H1 (cell line): Measurements from ENCODE around the gene NIFK. TPM values are rescaled to one million over a fixed set of nuclear protein-coding genes. Genes with fewer than 3 reads are reported as not detected.

Experiments used
- BACH1 ChIP-seq: IDR thresholded peaks from 2 replicates; pipeline ENCODE4 v1.6.1; 2012; ENCODE audit warnings: low read length, improper control_type of control experiment
- CBX5 ChIP-seq: fragments of 300-800, 300-1000 bp; sonication (generic); IDR thresholded peaks from 2 replicates; pipeline ENCODE4 v1.7.1; 2016; ENCODE audit warnings: antibody characterized with exemption, low read length, low read depth
- GABPA ChIP-seq: IDR thresholded peaks from 2 replicates; pipeline ENCODE4 v1.6.1; 2011; ENCODE audit warnings: mild to moderate bottlenecking, low read length, moderate library complexity, borderline replicate concordance; ENCODE audit not compliant: insufficient read depth
- POLR2A ChIP-seq, 2 experiments: IDR thresholded peaks; 1 replicate in 1 of 2; 2 replicates in 1 of 2; pipeline ENCODE4 v1.6.1; 2011; ENCODE audit warnings: low read depth in 2 of 2, low read length in 2 of 2, mild to moderate bottlenecking in 2 of 2; ENCODE audit errors: control extremely low read depth in 1 of 2
- SIRT6 ChIP-seq: IDR thresholded peaks from one replicate; pipeline ENCODE4 v1.7.1; 2012; ENCODE audit warnings: low read length, inconsistent platforms
- TBP ChIP-seq: IDR thresholded peaks from 2 replicates; pipeline ENCODE4 v1.6.1; 2011; ENCODE audit warnings: low read depth, low read length, improper control_type of control experiment
- TCF12 ChIP-seq: IDR thresholded peaks from 2 replicates; pipeline ENCODE4 v1.6.1; 2011; ENCODE audit warnings: low read depth, mild to moderate bottlenecking, low read length
- polyA plus RNA-seq, 7 experiments: library from polyadenylated mRNA; depleted of rRNA in 3 of 7; stranded (reverse) in 5 of 7; unstranded in 2 of 7; fragments of >200 nt in 5 of 7; fragments of 200-250 nt in 2 of 7; gene quantifications; 1 replicate in 5 of 7; 2 replicates in 1 of 7; 4 replicates in 1 of 7; pipeline versions ENCODE4 v1.2.1 to v1.2.3, GENCODE V29; 2011 to 2013; ENCODE audit warnings: missing spikeins in 2 of 7, mixed read lengths in 2 of 7
- total RNA-seq: library from RNA; stranded (reverse); fragmentation: NEBNext Ultra II Directional; extraction: Animal tissue kit (Norgen Biotek cat#: 25700); gene quantifications from 2 replicates; pipeline ENCODE4 v1.2.1, GENCODE V29; 2021
- TF ChIP-seq, protein P1 (sequence below): IDR thresholded peaks from 2 replicates; pipeline ENCODE4 v1.6.1; 2012; ENCODE audit warnings: low read length, inconsistent platforms

Gene NIFK
- total and polyA plus RNA-seq, 2 of the 8 experiments (the other 6 are each of a cell fraction or from before 2014, with no cell fraction given), result 24.4 to 117 TPM

DNA sequence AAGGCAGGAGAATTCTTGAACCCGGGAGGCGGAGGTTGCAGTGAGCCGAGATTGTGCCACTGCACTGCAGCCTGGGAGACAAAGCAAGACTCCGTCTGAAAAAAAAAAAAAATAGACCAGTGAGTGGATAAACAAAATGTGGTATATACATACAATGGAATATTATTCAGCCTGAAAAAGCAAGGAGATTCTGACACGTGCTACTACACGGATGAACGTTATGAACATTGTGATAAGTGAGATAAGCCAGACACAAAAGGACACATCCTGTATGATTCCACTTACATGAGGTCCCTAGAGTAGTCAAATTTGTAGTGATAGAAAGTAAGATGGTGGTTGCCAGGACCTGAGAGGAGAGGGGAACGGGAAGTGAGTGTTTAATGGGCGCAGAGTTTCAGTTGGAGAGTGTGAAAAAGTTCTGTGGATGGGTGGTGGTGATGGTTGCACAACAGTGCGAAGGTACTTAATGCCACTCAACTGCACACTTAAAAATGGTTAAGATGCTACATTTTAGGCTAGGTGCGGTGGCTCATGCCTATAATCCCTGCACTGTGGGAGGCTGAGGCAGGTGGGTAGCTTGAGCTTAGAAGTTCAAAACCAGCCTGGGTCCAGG lies 38.3 kb downstream of the NIFK start (continued):
- TF ChIP-seq TCF12 (no peak), BACH1 (no peak), POLR2A (IDR thresholded peaks at IDR 0.05; ENCODE audit: control extremely low read depth in 1 of 2, low read depth in 2 of 2, low read length in 2 of 2) (no peak), TBP (no peak), GABPA (no peak), CBX5 (no peak), SIRT6 (no peak)
- TF ChIP-seq, protein P1, sequence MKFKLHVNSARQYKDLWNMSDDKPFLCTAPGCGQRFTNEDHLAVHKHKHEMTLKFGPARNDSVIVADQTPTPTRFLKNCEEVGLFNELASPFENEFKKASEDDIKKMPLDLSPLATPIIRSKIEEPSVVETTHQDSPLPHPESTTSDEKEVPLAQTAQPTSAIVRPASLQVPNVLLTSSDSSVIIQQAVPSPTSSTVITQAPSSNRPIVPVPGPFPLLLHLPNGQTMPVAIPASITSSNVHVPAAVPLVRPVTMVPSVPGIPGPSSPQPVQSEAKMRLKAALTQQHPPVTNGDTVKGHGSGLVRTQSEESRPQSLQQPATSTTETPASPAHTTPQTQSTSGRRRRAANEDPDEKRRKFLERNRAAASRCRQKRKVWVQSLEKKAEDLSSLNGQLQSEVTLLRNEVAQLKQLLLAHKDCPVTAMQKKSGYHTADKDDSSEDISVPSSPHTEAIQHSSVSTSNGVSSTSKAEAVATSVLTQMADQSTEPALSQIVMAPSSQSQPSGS, result no peak
